ENCODE measurements around the gene RPS3. TPM values are rescaled to one million over a fixed set of nuclear protein-coding genes. Genes with fewer than 3 reads are reported as not detected.

The RPS3 gene
- polyA plus RNA-seq, 1 of the 3 experiments (the other 2 are of a cell fraction), result 4,540 TPM

DNA sequence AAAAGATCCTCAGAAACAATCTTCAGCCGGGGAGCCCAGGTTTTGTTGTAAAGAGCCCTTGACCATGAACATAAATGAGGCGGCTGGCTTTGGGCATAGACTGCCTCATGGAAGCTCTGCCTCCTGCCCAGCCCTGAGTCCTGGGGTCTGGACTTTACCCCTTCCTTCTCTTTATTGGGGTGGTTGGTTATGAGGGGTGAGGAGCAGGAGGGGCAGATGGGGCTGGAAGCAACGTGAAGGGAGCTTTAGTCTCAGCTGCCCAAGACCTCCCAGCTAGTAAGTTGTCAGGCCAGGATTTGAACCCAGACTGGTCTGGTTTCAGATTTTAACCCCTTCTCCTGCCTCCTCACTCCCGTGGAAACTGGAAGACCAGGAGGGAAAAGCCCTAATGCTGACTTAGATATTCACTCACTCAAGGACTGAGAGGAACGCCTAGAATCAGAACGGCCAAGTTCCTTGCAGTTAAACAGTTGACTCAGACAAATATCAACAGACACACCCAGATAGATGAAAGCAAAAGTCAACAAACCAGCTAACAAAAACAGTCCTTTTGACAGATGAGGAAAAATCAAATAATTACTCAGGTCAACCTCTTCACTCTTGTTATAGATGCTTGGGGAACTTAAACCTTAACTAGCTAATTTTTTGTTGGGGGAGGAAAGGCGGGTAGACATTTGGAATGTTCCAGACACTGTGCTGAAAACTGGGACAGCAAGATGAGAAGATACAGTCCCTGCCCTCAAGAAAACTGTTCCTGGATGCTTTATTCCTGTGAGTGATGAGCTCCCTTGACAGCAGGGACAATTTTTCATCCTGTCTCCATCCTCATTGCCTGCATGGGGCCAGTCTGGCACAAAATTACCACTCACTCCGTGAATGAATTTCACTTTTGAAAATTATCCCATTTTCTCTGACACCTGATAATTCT is 27.1 kb upstream of the RPS3 start:
- no peaks in the 10 kb centered on the region for H3K9me2 ChIP-seq
- ChIA-PET POLR2A (no interaction called here), CTCF (interaction anchor here (1.0 to 24.8 kb wide), 4 partner anchors 11 to 232 kb away, joined by 3 to 701 read pairs (median 24); no protein-coding TSS in a partner anchor)
- H3F3A ChIP-seq (replicated peaks; ENCODE audit: insufficient read depth), result no peaks in the 10 kb centered on the region
- no peak overlapping the region for H3K4me3 ChIP-seq (ENCODE audit: low read depth in 2 of 2, low read length in 1 of 2)
- H3K4me2 ChIP-seq, result no peak overlapping the region
- H3K9ac ChIP-seq, result no peak overlapping the region
- 65% methylated on average over 8 of the region's 8 CpGs for WGBS (ENCODE audit: low lambda C conversion rate)
- H3K79me2 ChIP-seq (ENCODE audit: insufficient read depth), result no peaks in the 10 kb centered on the region
- H3K9me3 ChIP-seq, result no peaks in the 10 kb centered on the region
- no peak overlapping the region for H2AFZ ChIP-seq (ENCODE audit: low read depth)
- TF ChIP-seq FOXJ3 (CRISPR knock-in tag; IDR thresholded peaks at IDR 0.05), result no peak
- TF ChIP-seq TAF1 (IDR thresholded peaks at IDR 0.05; ENCODE audit: borderline replicate concordance, low read depth, low read length), result no peak
- no peak for TF ChIP-seq FOXM1 (IDR thresholded peaks at IDR 0.05; ENCODE audit: low read depth)
- no peak for TF ChIP-seq NRF1 (IDR thresholded peaks at IDR 0.05; ENCODE audit: low read depth, low read length)
- no peak for TF ChIP-seq MEF2A (IDR thresholded peaks at IDR 0.05; ENCODE audit: borderline replicate concordance, low read depth)
- TF ChIP-seq TCF12 (IDR thresholded peaks at IDR 0.05), result no peak
- TF ChIP-seq, protein P1, sequence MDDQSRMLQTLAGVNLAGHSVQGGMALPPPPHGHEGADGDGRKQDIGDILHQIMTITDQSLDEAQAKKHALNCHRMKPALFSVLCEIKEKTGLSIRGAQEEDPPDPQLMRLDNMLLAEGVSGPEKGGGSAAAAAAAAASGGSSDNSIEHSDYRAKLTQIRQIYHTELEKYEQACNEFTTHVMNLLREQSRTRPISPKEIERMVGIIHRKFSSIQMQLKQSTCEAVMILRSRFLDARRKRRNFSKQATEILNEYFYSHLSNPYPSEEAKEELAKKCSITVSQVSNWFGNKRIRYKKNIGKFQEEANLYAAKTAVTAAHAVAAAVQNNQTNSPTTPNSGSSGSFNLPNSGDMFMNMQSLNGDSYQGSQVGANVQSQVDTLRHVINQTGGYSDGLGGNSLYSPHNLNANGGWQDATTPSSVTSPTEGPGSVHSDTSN (IDR thresholded peaks at IDR 0.05), result no peak
- TF ChIP-seq, protein P2, sequence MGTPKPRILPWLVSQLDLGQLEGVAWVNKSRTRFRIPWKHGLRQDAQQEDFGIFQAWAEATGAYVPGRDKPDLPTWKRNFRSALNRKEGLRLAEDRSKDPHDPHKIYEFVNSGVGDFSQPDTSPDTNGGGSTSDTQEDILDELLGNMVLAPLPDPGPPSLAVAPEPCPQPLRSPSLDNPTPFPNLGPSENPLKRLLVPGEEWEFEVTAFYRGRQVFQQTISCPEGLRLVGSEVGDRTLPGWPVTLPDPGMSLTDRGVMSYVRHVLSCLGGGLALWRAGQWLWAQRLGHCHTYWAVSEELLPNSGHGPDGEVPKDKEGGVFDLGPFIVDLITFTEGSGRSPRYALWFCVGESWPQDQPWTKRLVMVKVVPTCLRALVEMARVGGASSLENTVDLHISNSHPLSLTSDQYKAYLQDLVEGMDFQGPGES (IDR thresholded peaks at IDR 0.05; ENCODE audit: low read depth, low read length), result no peak
- TF ChIP-seq, protein P3, sequence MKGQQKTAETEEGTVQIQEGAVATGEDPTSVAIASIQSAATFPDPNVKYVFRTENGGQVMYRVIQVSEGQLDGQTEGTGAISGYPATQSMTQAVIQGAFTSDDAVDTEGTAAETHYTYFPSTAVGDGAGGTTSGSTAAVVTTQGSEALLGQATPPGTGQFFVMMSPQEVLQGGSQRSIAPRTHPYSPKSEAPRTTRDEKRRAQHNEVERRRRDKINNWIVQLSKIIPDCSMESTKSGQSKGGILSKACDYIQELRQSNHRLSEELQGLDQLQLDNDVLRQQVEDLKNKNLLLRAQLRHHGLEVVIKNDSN (IDR thresholded peaks at IDR 0.05; ENCODE audit: borderline replicate concordance, low read depth), result no peak
- TF ChIP-seq, protein P4, sequence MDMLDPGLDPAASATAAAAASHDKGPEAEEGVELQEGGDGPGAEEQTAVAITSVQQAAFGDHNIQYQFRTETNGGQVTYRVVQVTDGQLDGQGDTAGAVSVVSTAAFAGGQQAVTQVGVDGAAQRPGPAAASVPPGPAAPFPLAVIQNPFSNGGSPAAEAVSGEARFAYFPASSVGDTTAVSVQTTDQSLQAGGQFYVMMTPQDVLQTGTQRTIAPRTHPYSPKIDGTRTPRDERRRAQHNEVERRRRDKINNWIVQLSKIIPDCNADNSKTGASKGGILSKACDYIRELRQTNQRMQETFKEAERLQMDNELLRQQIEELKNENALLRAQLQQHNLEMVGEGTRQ (IDR thresholded peaks at IDR 0.05; ENCODE audit: borderline replicate concordance, low read depth, low read length), result no peak
- TF ChIP-seq FOSL2 (IDR thresholded peaks at IDR 0.05; ENCODE audit: borderline replicate concordance, low read depth), result no peak
- no peaks in the 10 kb centered on the region for H4K20me1 ChIP-seq (ENCODE audit: insufficient read depth)
- DNase-seq, result no peak
- no peaks in the 10 kb centered on the region for H3K36me3 ChIP-seq (replicated peaks in 1 of 2; ENCODE audit: control insufficient read depth in 1 of 2, insufficient read depth in 2 of 2, low read length in 1 of 2)
- H3K27me3 ChIP-seq (ENCODE audit: insufficient read depth), result no peaks in the 10 kb centered on the region
- H3K27ac ChIP-seq (ENCODE audit: low read depth in 2 of 2, low read length in 1 of 2), result no peak overlapping the region
- no peaks in the 10 kb centered on the region for H3K4me1 ChIP-seq (ENCODE audit: control insufficient read depth in 1 of 2, insufficient read depth in 2 of 2, low read depth in 1 of 2, low read length in 1 of 2)

DNA sequence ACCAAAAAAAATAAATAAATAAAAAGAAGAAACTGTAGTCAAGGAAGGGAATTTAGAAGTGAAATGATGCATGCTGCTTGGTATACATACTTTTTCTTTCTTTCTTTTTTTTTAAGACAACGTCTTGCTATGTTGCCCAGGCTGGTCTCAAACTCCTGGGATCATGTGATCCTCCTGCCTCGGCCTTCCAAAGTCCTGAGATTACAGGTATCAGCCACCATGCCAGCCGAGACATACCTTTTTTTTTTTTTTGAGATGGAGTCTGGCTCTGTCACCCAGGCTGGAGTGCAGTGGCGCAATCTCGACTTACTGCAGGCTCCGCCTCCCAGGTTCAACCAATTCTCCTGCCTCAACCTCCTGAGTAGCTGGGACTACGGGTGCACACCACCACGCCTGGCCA is 26.1 kb upstream of the RPS3 start:
- Histone ChIP-seq H3K9ac (no peak overlapping the region), H3K27me3 (ENCODE audit: insufficient read depth) (no peaks in the 10 kb centered on the region), H3K4me3 (ENCODE audit: low read depth in 2 of 2, low read length in 1 of 2) (no peak overlapping the region), H3K9me2 (no peaks in the 10 kb centered on the region), H3F3A (replicated peaks; ENCODE audit: insufficient read depth) (no peaks in the 10 kb centered on the region), H4K20me1 (ENCODE audit: insufficient read depth) (no peaks in the 10 kb centered on the region), H3K9me3 (no peaks in the 10 kb centered on the region), H3K4me2 (no peak overlapping the region), H2AFZ (ENCODE audit: low read depth) (no peak overlapping the region), H3K36me3 (replicated peaks in 1 of 2; ENCODE audit: control insufficient read depth in 1 of 2, insufficient read depth in 2 of 2, low read length in 1 of 2) (no peaks in the 10 kb centered on the region), H3K79me2 (ENCODE audit: insufficient read depth) (no peaks in the 10 kb centered on the region), H3K27ac (ENCODE audit: low read depth in 2 of 2, low read length in 1 of 2) (no peak overlapping the region), H3K4me1 (ENCODE audit: control insufficient read depth in 1 of 2, insufficient read depth in 2 of 2, low read depth in 1 of 2, low read length in 1 of 2) (no peaks in the 10 kb centered on the region)
- CTCF ChIA-PET, result interaction anchor here (5.7 to 24.8 kb wide), 2 partner anchors 10 to 92 kb away, joined by 44 to 701 read pairs; no protein-coding TSS in a partner anchor
- POLR2A ChIA-PET, result no interaction called here
- TF ChIP-seq FOSL2 (IDR thresholded peaks at IDR 0.05; ENCODE audit: borderline replicate concordance, low read depth), result no peak
- no peak for TF ChIP-seq GABPA (IDR thresholded peaks at IDR 0.05; ENCODE audit: low read depth)
- TF ChIP-seq POLR2AphosphoS5 (IDR thresholded peaks at IDR 0.05; ENCODE audit: low read depth, low read length), result no peak
- no peak for TF ChIP-seq TCF12 (IDR thresholded peaks at IDR 0.05)
- TF ChIP-seq, protein P5, sequence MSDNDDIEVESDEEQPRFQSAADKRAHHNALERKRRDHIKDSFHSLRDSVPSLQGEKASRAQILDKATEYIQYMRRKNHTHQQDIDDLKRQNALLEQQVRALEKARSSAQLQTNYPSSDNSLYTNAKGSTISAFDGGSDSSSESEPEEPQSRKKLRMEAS (IDR thresholded peaks at IDR 0.05; ENCODE audit: low read depth), result no peak
- no peak for TF ChIP-seq NFIC (IDR thresholded peaks at IDR 0.05; ENCODE audit: borderline replicate concordance)
- TF ChIP-seq, protein P6, sequence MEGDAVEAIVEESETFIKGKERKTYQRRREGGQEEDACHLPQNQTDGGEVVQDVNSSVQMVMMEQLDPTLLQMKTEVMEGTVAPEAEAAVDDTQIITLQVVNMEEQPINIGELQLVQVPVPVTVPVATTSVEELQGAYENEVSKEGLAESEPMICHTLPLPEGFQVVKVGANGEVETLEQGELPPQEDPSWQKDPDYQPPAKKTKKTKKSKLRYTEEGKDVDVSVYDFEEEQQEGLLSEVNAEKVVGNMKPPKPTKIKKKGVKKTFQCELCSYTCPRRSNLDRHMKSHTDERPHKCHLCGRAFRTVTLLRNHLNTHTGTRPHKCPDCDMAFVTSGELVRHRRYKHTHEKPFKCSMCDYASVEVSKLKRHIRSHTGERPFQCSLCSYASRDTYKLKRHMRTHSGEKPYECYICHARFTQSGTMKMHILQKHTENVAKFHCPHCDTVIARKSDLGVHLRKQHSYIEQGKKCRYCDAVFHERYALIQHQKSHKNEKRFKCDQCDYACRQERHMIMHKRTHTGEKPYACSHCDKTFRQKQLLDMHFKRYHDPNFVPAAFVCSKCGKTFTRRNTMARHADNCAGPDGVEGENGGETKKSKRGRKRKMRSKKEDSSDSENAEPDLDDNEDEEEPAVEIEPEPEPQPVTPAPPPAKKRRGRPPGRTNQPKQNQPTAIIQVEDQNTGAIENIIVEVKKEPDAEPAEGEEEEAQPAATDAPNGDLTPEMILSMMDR (IDR thresholded peaks at IDR 0.05), result no peak
- no peak for TF ChIP-seq YY1 (IDR thresholded peaks at IDR 0.05; ENCODE audit: low read depth)
- TF ChIP-seq TEAD4 (IDR thresholded peaks at IDR 0.05; ENCODE audit: borderline replicate concordance, insufficient read depth), result no peak
- no peak for TF ChIP-seq MXI1 (IDR thresholded peaks at IDR 0.05; ENCODE audit: low read depth, low read length)
- 86% methylated on average over 8 of the region's 8 CpGs for WGBS (ENCODE audit: low lambda C conversion rate)
- no peak for DNase-seq
